ENCODE measurements around the gene SIGLEC5.

GRCh38 chr19:51640386-51640785 lies 10.2 kb upstream of the SIGLEC5 start:
- TF ChIP-seq CTCF (IDR thresholded peaks at IDR 0.05) = no peak
- no peak for TF ChIP-seq POLR2A (IDR thresholded peaks at IDR 0.05)
- TF ChIP-seq POLR2AphosphoS5 (IDR thresholded peaks at IDR 0.05) = no peak
- TF ChIP-seq EP300 (IDR thresholded peaks at IDR 0.05) = no peak

Measured in gastroesophageal sphincter (tissue), 3 donors.